Endothelial cell (in vitro differentiated cells): ENCODE data around the gene CDK14. TPM values are rescaled to one million over a fixed set of nuclear protein-coding genes. Genes with fewer than 3 reads are reported as not detected.

ENCODE experiments used
- DNase-seq: peaks from one replicate; pipeline ENCODE4 v3.0.0; 2021; ENCODE audit warnings: low spot score
- H3K27ac Mint-ChIP-seq: one replicate; pipeline ENCODE4 v1.8.0; 2021; ENCODE audit warnings: mixed read lengths, inconsistent platforms; ENCODE audit not compliant: unreplicated experiment
- H3K27me3 Mint-ChIP-seq: one replicate; pipeline ENCODE4 v1.8.0; 2021; ENCODE audit warnings: mild to moderate bottlenecking, moderate library complexity, mixed read lengths, inconsistent platforms; ENCODE audit not compliant: unreplicated experiment
- H3K36me3 Mint-ChIP-seq: one replicate; pipeline ENCODE4 v1.8.0; 2021; ENCODE audit warnings: mild to moderate bottlenecking, low read depth, mixed read lengths, inconsistent platforms; ENCODE audit not compliant: unreplicated experiment
- H3K4me1 Mint-ChIP-seq: one replicate; pipeline ENCODE4 v1.8.0; 2021; ENCODE audit warnings: mild to moderate bottlenecking, mixed read lengths, inconsistent platforms; ENCODE audit not compliant: unreplicated experiment
- H3K4me3 Mint-ChIP-seq: one replicate; pipeline ENCODE4 v1.8.0; 2021; ENCODE audit warnings: mild to moderate bottlenecking, mixed read lengths, inconsistent platforms; ENCODE audit not compliant: unreplicated experiment
- H3K9me3 Mint-ChIP-seq: one replicate; pipeline ENCODE4 v1.8.0; 2021; ENCODE audit warnings: mixed read lengths, inconsistent platforms; ENCODE audit not compliant: unreplicated experiment
- CTCF ChIP-seq: fragments of 200-600 bp; sonication (generic); IDR thresholded peaks from one replicate; pipeline ENCODE4 v1.5.0; 2021; ENCODE audit warnings: antibody characterized with exemption; ENCODE audit not compliant: unreplicated experiment
- total RNA-seq: library from RNA; stranded (reverse); fragmentation: NEBNext Ultra II Directional; extraction: Animal tissue kit (Norgen Biotek cat#: 25700); gene quantifications from one replicate; pipeline ENCODE4 v1.2.1, GENCODE V29; 2021; ENCODE audit not compliant: unreplicated experiment

Gene CDK14
- total RNA-seq, 1 donor from 2014 or later, result 30.2 TPM

GRCh38 chr7:90758933-90759562 is 162.9 kb downstream of the CDK14 start:
- Mint-ChIP-seq H3K4me1 (no peaks in the 10 kb centered on the region), H3K36me3 (no peaks in the 10 kb centered on the region), H3K9me3 (no peaks in the 10 kb centered on the region), H3K27ac (no peak overlapping the region), H3K4me3 (no peak overlapping the region), H3K27me3 (no peaks in the 10 kb centered on the region)
- TF ChIP-seq CTCF, result no peak
- no peak for DNase-seq

GRCh38 chr7:90759710-90760109 is 163.6 kb downstream of the CDK14 start:
- TF ChIP-seq CTCF, result no peak
- no peak for DNase-seq
- no peak overlapping the region for H3K27ac Mint-ChIP-seq
- no peaks in the 10 kb centered on the region for H3K9me3 Mint-ChIP-seq
- H3K27me3 Mint-ChIP-seq, result no peaks in the 10 kb centered on the region
- H3K4me3 Mint-ChIP-seq, result no peak overlapping the region
- peaks cover 3% of the 10 kb centered on the region for H3K4me1 Mint-ChIP-seq
- H3K36me3 Mint-ChIP-seq, result no peaks in the 10 kb centered on the region

- no peak for TF ChIP-seq CTCF
- no peak overlapping the region for H3K27ac Mint-ChIP-seq
- H3K9me3 Mint-ChIP-seq, result no peaks in the 10 kb centered on the region
- DNase-seq, result no peak
- H3K4me3 Mint-ChIP-seq, result no peak overlapping the region
- no peaks in the 10 kb centered on the region for H3K27me3 Mint-ChIP-seq
- H3K4me1 Mint-ChIP-seq, result peaks cover 3% of the 10 kb centered on the region
- no peaks in the 10 kb centered on the region for H3K36me3 Mint-ChIP-seq
These were observed 164.8 kb downstream of the CDK14 start for GRCh38 chr7:90760892-90761291.

- H3K4me3 Mint-ChIP-seq, result no peak overlapping the region
- peaks cover 3% of the 10 kb centered on the region for H3K4me1 Mint-ChIP-seq
- no peak overlapping the region for H3K27ac Mint-ChIP-seq
- H3K9me3 Mint-ChIP-seq, result no peaks in the 10 kb centered on the region
- no peak for DNase-seq
- no peaks in the 10 kb centered on the region for H3K27me3 Mint-ChIP-seq
- no peaks in the 10 kb centered on the region for H3K36me3 Mint-ChIP-seq
- no peak for TF ChIP-seq CTCF
These were observed 165.5 kb downstream of the CDK14 start for GRCh38 chr7:90761584-90761983.

- no peaks in the 10 kb centered on the region for H3K36me3 Mint-ChIP-seq
- no peaks in the 10 kb centered on the region for H3K27me3 Mint-ChIP-seq
- no peak for TF ChIP-seq CTCF
- no peak for DNase-seq
- no peak overlapping the region for H3K27ac Mint-ChIP-seq
- peaks cover 3% of the 10 kb centered on the region for H3K4me1 Mint-ChIP-seq
- H3K9me3 Mint-ChIP-seq, result no peaks in the 10 kb centered on the region
- H3K4me3 Mint-ChIP-seq, result no peak overlapping the region
These were observed 167.0 kb downstream of the CDK14 start for GRCh38 chr7:90763108-90763507.
